ENCODE data around the gene B3GALT5.

B3GALT5 gene

GRCh38 chr21:39602793-39603192 is 9.9 kb upstream of the B3GALT5 start:
- DNase-seq (ENCODE audit: extremely low read depth, low read depth), result no peak

GRCh38 chr21:39604951-39605350 is 7.8 kb upstream of the B3GALT5 start:
- TF ChIP-seq, protein P1, sequence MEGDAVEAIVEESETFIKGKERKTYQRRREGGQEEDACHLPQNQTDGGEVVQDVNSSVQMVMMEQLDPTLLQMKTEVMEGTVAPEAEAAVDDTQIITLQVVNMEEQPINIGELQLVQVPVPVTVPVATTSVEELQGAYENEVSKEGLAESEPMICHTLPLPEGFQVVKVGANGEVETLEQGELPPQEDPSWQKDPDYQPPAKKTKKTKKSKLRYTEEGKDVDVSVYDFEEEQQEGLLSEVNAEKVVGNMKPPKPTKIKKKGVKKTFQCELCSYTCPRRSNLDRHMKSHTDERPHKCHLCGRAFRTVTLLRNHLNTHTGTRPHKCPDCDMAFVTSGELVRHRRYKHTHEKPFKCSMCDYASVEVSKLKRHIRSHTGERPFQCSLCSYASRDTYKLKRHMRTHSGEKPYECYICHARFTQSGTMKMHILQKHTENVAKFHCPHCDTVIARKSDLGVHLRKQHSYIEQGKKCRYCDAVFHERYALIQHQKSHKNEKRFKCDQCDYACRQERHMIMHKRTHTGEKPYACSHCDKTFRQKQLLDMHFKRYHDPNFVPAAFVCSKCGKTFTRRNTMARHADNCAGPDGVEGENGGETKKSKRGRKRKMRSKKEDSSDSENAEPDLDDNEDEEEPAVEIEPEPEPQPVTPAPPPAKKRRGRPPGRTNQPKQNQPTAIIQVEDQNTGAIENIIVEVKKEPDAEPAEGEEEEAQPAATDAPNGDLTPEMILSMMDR (IDR thresholded peaks at IDR 0.05; ENCODE audit: low read depth, low read length, missing control alignments), result no peak
- DNase-seq (ENCODE audit: extremely low read depth, low read depth), result no peak
- H3K4me3 ChIP-seq (replicated peaks; ENCODE audit: low read depth, low read length), result no peak overlapping the region

More at GRCh38 chr21:39602793-39603192, 9.9 kb upstream of the B3GALT5 start:
- no peak overlapping the region for H3K4me3 ChIP-seq (replicated peaks; ENCODE audit: low read depth, low read length)
- TF ChIP-seq, protein P1 (IDR thresholded peaks at IDR 0.05; ENCODE audit: low read depth, low read length, missing control alignments), result no peak

- H3K4me3 ChIP-seq (replicated peaks; ENCODE audit: low read depth, low read length), result no peak overlapping the region
- no peak for DNase-seq (ENCODE audit: extremely low read depth, low read depth)
- TF ChIP-seq, protein P1 (IDR thresholded peaks at IDR 0.05; ENCODE audit: low read depth, low read length, missing control alignments), result no peak
These were observed 2.0 kb upstream of the B3GALT5 start for GRCh38 chr21:39610703-39611102.

- H3K4me3 ChIP-seq (replicated peaks; ENCODE audit: low read depth, low read length), result no peak overlapping the region
- TF ChIP-seq, protein P1 (IDR thresholded peaks at IDR 0.05; ENCODE audit: low read depth, low read length, missing control alignments), result no peak
- no peak for DNase-seq (ENCODE audit: extremely low read depth, low read depth)
These were observed 1.1 kb upstream of the B3GALT5 start for GRCh38 chr21:39611551-39612190.

- peak overlapping the region; percentile 50 for H3K4me3 ChIP-seq (replicated peaks; ENCODE audit: low read depth, low read length)
- TF ChIP-seq, protein P1 (IDR thresholded peaks at IDR 0.05; ENCODE audit: low read depth, low read length, missing control alignments), result no peak
- DNase-seq (ENCODE audit: extremely low read depth, low read depth), result no peak
These were observed 548 bp downstream of the B3GALT5 start for GRCh38 chr21:39613041-39613934.

DNA sequence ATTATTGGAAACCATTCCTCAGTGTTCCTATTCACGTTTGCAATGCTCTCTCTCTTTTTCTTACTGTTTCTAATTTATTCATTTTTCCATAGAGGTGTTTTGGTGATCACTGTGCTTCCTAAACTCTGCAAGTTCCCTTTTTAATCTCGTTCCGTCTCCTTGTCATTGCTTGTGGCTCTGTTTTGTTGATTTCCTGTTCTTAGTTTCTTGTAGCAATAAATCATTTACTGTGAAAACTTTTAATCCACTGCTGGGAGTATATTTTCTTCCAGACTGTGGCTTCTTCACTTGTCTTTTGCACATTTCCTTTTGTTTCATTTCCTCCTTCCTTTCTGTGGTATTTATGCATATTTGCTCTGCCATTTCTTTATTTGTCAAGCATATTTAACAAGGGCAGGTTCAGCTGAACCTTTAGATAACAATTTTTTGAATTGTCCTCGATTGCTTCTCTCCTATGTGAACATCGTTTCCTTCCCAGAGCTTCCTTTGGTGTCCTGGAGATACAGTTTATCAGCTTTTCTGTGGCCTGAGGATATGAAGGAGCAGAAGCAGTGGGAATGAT is 3.6 kb downstream of the B3GALT5 start:
- DNase-seq (ENCODE audit: extremely low read depth, low read depth), result no peak
- TF ChIP-seq, protein P1 (IDR thresholded peaks at IDR 0.05; ENCODE audit: low read depth, low read length, missing control alignments), result no peak
- no peak overlapping the region for H3K4me3 ChIP-seq (replicated peaks; ENCODE audit: low read depth, low read length)
